HepG2 (cell line): Measurements from ENCODE around the gene ASB16. TPM values are rescaled to one million over a fixed set of nuclear protein-coding genes. Genes with fewer than 3 reads are reported as not detected.

Source experiments
- BORCS8-MEF2B ChIP-seq: sonication (generic); formaldehyde crosslinking; IDR thresholded peaks from 2 replicates; pipeline ENCODE4 v1.8.0; 2022; ENCODE audit warnings: mild to moderate bottlenecking, missing genetic modification reagents
- GRHL1 ChIP-seq: sonication (generic); formaldehyde crosslinking; conservative IDR thresholded peaks from 2 replicates; pipeline ENCODE4 v1.8.0; 2022; ENCODE audit warnings: missing genetic modification reagents
- KDM1A ChIP-seq: IDR thresholded peaks from 2 replicates; pipeline ENCODE4 v1.6.1; 2016; ENCODE audit warnings: missing compliant biosample characterization
- POLR2A ChIP-seq, 2 experiments: IDR thresholded peaks; 2 replicates each; pipeline ENCODE4 v1.6.1; 2011; ENCODE audit warnings: low read depth in 2 of 2, low read length in 2 of 2, mild to moderate bottlenecking in 1 of 2, moderate library complexity in 1 of 2; ENCODE audit not compliant: insufficient read depth in 1 of 2
- SPEN ChIP-seq: sonication (generic); formaldehyde crosslinking; IDR thresholded peaks from 2 replicates; pipeline ENCODE4 v1.5.1; 2020; ENCODE audit warnings: low read depth, mild to moderate bottlenecking, missing genetic modification reagents
- TBX2 ChIP-seq: sonication (generic); formaldehyde crosslinking; IDR thresholded peaks from 2 replicates; pipeline ENCODE4 v1.5.0; 2020; ENCODE audit warnings: missing genetic modification reagents, mild to moderate bottlenecking, borderline replicate concordance
- TEAD3 ChIP-seq: optimal IDR thresholded peaks from 2 replicates; pipeline ENCODE3; 2016; ENCODE audit warnings: borderline replicate concordance
- YY1 ChIP-seq: IDR thresholded peaks from 2 replicates; pipeline ENCODE4 v1.6.1; 2011; ENCODE audit warnings: low read length, low read depth, moderate library complexity, mild to moderate bottlenecking; ENCODE audit not compliant: insufficient read depth, insufficient replicate concordance
- ZNF253 ChIP-seq: sonication (generic); formaldehyde crosslinking; IDR thresholded peaks from 2 replicates; pipeline ENCODE4 v1.8.0; 2022; ENCODE audit warnings: mild to moderate bottlenecking, missing genetic modification reagents, borderline replicate concordance
- ZNF530 ChIP-seq: sonication (generic); formaldehyde crosslinking; IDR thresholded peaks from 2 replicates; pipeline ENCODE4 v1.5.0; 2020; ENCODE audit warnings: low read depth, mild to moderate bottlenecking, missing genetic modification reagents
- ZNF563 ChIP-seq: sonication (generic); formaldehyde crosslinking; IDR thresholded peaks from 2 replicates; pipeline ENCODE4 v1.8.0; 2022; ENCODE audit warnings: mild to moderate bottlenecking, moderate library complexity, missing genetic modification reagents
- ZNF781 ChIP-seq: sonication (generic); formaldehyde crosslinking; IDR thresholded peaks from 2 replicates; pipeline ENCODE4 v1.5.1; 2020; ENCODE audit warnings: borderline replicate concordance, mild to moderate bottlenecking, missing genetic modification reagents; ENCODE audit errors: not compliant biosample characterization
- polyA plus RNA-seq, 8 experiments: library from polyadenylated mRNA; depleted of rRNA in 3 of 8; stranded (reverse) in 7 of 8; unstranded in 1 of 8; fragments of >200 nt; fragmentation: Illumina TruSeq in 4 of 8; extraction: Trizol in 4 of 8; gene quantifications; 2 replicates each; pipeline versions ENCODE4 v1.2.1 to v1.2.3, GENCODE V29; 2011 to 2016; ENCODE audit warnings: low read depth in 4 of 8, missing spikeins in 1 of 8, mixed read lengths in 1 of 8; ENCODE audit not compliant: insufficient read depth in 1 of 8
- total RNA-seq, 5 experiments: library from RNA; depleted of rRNA; stranded (reverse); fragments of >200 nt; fragmentation: Illumina TruSeq; extraction: Trizol; gene quantifications; 2 replicates each; pipeline ENCODE4 v1.2.3, GENCODE V29; 2016; ENCODE audit warnings: low read depth in 1 of 5
- TF ChIP-seq, protein P1 (sequence below): IDR thresholded peaks from 2 replicates; pipeline ENCODE4 v1.6.1; 2016; ENCODE audit warnings: mild to moderate bottlenecking
- TF ChIP-seq, protein P2 (sequence below): sonication (generic); formaldehyde crosslinking; IDR thresholded peaks from 2 replicates; pipeline ENCODE4 v1.5.0; 2020; ENCODE audit warnings: mild to moderate bottlenecking, missing genetic modification reagents
- TF ChIP-seq, protein P3 (sequence below): sonication (generic); formaldehyde crosslinking; IDR thresholded peaks from 2 replicates; pipeline ENCODE4 v1.4.0; 2020; ENCODE audit warnings: missing genetic modification reagents
- TF ChIP-seq, protein P4 (sequence below): IDR thresholded peaks from 2 replicates; pipeline ENCODE4 v1.6.1; 2016; ENCODE audit warnings: low read depth

ASB16 gene
- total and polyA plus RNA-seq, 2 of the 13 experiments (the other 11 are each of a cell fraction or from before 2014, with no cell fraction given) = 0.07 TPM; not detected in 1

DNA sequence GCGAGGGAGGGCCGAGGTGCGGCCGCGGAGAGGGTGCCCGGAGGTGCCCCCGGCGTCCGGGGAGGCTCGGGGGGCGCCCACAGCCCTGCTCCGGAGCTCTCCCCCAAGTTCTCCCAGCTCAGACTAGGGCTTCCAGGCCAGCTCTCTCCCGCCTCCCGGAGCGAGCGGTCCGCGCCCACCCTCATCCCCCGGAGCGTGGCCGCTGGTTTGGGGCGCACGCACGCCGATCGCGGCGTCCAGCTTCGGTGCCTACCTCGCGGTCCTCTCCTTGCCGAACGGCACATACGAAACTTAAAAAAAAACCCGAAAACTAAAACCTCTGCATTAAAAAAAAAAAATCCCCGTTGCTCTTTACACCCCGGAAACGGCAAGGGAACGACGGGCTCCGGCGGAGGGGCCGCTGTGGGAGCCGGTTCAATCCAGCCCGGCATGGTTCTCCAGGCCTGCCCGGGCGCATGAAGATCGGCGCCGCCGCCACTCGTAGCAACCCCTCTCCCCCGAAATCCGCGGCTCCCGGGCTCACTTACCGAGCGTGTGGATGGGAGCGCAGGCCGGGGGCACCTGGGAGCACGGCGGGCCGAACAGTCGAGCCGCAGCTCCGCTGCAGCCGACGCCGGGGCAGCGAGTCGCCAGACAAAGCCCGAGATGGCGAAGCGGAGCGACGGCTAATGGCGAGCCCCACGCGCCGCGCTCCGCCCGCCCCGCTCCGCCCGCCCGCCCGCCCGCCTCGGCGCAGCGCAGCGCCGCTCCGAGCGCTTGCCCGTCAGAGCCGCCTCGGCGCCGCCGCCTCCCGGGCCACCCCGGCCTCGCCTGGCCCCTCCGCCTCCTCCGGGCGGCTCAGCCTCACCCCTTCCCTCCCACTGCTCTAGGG lies 49.9 kb downstream of the ASB16 start (continued):
- peak in 1 of 2 experiments; percentile 4; a peak in 3 of 4 replicates for TF ChIP-seq POLR2A (IDR thresholded peaks at IDR 0.05; ENCODE audit: insufficient read depth in 1 of 2, low read depth in 2 of 2, low read length in 2 of 2)
- no peak for TF ChIP-seq GRHL1
- TF ChIP-seq ZNF253 (CRISPR knock-in tag) = no peak
- TF ChIP-seq, protein P1, sequence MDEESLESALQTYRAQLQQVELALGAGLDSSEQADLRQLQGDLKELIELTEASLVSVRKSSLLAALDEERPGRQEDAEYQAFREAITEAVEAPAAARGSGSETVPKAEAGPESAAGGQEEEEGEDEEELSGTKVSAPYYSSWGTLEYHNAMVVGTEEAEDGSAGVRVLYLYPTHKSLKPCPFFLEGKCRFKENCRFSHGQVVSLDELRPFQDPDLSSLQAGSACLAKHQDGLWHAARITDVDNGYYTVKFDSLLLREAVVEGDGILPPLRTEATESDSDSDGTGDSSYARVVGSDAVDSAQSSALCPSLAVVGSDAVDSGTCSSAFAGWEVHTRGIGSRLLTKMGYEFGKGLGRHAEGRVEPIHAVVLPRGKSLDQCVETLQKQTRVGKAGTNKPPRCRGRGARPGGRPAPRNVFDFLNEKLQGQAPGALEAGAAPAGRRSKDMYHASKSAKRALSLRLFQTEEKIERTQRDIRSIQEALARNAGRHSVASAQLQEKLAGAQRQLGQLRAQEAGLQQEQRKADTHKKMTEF (CRISPR knock-in tag) = no peak; the same call in 1 of the 2 replicates
- no peak for TF ChIP-seq TBX2 (CRISPR knock-in tag)
- TF ChIP-seq, protein P2, sequence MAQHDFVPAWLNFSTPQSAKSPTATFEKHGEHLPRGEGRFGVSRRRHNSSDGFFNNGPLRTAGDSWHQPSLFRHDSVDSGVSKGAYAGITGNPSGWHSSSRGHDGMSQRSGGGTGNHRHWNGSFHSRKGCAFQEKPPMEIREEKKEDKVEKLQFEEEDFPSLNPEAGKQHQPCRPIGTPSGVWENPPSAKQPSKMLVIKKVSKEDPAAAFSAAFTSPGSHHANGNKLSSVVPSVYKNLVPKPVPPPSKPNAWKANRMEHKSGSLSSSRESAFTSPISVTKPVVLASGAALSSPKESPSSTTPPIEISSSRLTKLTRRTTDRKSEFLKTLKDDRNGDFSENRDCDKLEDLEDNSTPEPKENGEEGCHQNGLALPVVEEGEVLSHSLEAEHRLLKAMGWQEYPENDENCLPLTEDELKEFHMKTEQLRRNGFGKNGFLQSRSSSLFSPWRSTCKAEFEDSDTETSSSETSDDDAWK (CRISPR knock-in tag) = no peak
- no peak for TF ChIP-seq TEAD3 (CRISPR knock-in tag)
- no peak for TF ChIP-seq YY1
- TF ChIP-seq BORCS8-MEF2B (CRISPR knock-in tag) = no peak; the same call in 1 of the 2 replicates
- TF ChIP-seq ZNF530 (CRISPR knock-in tag) = no peak
- TF ChIP-seq SPEN (CRISPR knock-in tag) = peak; percentile 14; the same call in 1 of the 2 replicates
- peak; percentile 27 for TF ChIP-seq ZNF781
- TF ChIP-seq ZNF563 = peak; percentile 4; the same call in 1 of the 2 replicates
- TF ChIP-seq, protein P3, sequence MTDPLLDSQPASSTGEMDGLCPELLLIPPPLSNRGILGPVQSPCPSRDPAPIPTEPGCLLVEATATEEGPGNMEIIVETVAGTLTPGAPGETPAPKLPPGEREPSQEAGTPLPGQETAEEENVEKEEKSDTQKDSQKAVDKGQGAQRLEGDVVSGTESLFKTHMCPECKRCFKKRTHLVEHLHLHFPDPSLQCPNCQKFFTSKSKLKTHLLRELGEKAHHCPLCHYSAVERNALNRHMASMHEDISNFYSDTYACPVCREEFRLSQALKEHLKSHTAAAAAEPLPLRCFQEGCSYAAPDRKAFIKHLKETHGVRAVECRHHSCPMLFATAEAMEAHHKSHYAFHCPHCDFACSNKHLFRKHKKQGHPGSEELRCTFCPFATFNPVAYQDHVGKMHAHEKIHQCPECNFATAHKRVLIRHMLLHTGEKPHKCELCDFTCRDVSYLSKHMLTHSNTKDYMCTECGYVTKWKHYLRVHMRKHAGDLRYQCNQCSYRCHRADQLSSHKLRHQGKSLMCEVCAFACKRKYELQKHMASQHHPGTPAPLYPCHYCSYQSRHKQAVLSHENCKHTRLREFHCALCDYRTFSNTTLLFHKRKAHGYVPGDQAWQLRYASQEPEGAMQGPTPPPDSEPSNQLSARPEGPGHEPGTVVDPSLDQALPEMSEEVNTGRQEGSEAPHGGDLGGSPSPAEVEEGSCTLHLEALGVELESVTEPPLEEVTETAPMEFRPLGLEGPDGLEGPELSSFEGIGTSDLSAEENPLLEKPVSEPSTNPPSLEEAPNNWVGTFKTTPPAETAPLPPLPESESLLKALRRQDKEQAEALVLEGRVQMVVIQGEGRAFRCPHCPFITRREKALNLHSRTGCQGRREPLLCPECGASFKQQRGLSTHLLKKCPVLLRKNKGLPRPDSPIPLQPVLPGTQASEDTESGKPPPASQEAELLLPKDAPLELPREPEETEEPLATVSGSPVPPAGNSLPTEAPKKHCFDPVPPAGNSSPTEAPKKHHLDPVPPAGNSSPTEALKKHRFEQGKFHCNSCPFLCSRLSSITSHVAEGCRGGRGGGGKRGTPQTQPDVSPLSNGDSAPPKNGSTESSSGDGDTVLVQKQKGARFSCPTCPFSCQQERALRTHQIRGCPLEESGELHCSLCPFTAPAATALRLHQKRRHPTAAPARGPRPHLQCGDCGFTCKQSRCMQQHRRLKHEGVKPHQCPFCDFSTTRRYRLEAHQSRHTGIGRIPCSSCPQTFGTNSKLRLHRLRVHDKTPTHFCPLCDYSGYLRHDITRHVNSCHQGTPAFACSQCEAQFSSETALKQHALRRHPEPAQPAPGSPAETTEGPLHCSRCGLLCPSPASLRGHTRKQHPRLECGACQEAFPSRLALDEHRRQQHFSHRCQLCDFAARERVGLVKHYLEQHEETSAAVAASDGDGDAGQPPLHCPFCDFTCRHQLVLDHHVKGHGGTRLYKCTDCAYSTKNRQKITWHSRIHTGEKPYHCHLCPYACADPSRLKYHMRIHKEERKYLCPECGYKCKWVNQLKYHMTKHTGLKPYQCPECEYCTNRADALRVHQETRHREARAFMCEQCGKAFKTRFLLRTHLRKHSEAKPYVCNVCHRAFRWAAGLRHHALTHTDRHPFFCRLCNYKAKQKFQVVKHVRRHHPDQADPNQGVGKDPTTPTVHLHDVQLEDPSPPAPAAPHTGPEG (CRISPR knock-in tag) = peak; percentile 92
- TF ChIP-seq, protein P4, sequence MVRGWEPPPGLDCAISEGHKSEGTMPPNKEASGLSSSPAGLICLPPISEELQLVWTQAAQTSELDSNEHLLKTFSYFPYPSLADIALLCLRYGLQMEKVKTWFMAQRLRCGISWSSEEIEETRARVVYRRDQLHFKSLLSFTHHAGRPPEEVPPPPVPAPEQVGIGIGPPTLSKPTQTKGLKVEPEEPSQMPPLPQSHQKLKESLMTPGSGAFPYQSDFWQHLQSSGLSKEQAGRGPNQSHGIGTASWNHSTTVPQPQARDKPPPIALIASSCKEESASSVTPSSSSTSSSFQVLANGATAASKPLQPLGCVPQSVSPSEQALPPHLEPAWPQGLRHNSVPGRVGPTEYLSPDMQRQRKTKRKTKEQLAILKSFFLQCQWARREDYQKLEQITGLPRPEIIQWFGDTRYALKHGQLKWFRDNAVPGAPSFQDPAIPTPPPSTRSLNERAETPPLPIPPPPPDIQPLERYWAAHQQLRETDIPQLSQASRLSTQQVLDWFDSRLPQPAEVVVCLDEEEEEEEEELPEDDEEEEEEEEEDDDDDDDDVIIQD (CRISPR knock-in tag) = no peak
- TF ChIP-seq KDM1A (CRISPR knock-in tag) = no peak
